Esophagus squamous epithelium (tissue), 5 donors: Measurements from ENCODE around the gene SYNGR2. TPM values are rescaled to one million over a fixed set of nuclear protein-coding genes. Genes with fewer than 3 reads are reported as not detected.

Experiments
- DNase-seq: peaks from one replicate; lab custom pipeline; 2025; lab: John Stamatoyannopoulos, UW
- H3K27ac ChIP-seq, 4 donors: fragments of 200-600 bp; sonication (generic); one replicate each; pipeline ENCODE4 v1.5.1; 2016 to 2019; ENCODE audit warnings: mild to moderate bottlenecking in 1 of 4
- H3K27me3 ChIP-seq, 4 donors: fragments of 200-600 bp; sonication (generic); 1 replicate in 3 of 4; 2 replicates in 1 of 4; pipeline versions ENCODE4 v1.5.1 to v1.6.0; 2017 to 2021; ENCODE audit warnings: antibody characterized with exemption in 1 of 4
- H3K36me3 ChIP-seq, 3 donors: fragments of 200-600 bp; sonication (generic); one replicate each; pipeline ENCODE4 v1.5.1; 2016 to 2019
- H3K4me1 ChIP-seq, 3 donors: fragments of 200-600 bp; sonication (generic); one replicate each; pipeline ENCODE4 v1.5.1; 2017 to 2019
- H3K4me3 ChIP-seq, 4 donors: fragments of 200-600 bp; sonication (generic); 1 replicate in 3 of 4; 2 replicates in 1 of 4; pipeline ENCODE4 v1.5.1; 2016 to 2019; ENCODE audit warnings: mild to moderate bottlenecking in 2 of 4, moderate library complexity in 1 of 4
- H3K9me3 ChIP-seq, 3 donors: fragments of 200-600 bp; sonication (generic); one replicate each; pipeline ENCODE4 v1.5.1; 2016 to 2019
- POLR2A ChIP-seq, 4 donors: fragments of 450-650 bp; IDR thresholded peaks; one replicate each; pipeline ENCODE4 v1.6.1; 2017; ENCODE audit warnings: antibody characterized with exemption in 4 of 4, mild to moderate bottlenecking in 4 of 4, moderate library complexity in 3 of 4
- WGBS, 2 donors: methylation state at CpG; one replicate each; pipeline ENCODE4 v1.1.5; 2018; 5-methylcytosine and 5-hydroxymethylcytosine counted together
- intact Hi-C: fragments of 100-400 bp; cut with DNase I; formaldehyde crosslinking; loops from one replicate; pipeline ENCODE4 v1.15.0; 2022
- total RNA-seq, 4 donors: library from RNA; depleted of rRNA; stranded (reverse); fragments of >200 nt; gene quantifications; one replicate each; pipeline ENCODE4 v1.1.0, GENCODE V29; 2016
- TF ChIP-seq, protein P1 (sequence below), 6 experiments: fragments of 450-650 bp in 4 of 6; fragments of 200-600 bp in 2 of 6; sonication (generic) in 2 of 6; IDR thresholded peaks; one replicate each; pipeline ENCODE4 v1.5.1; 2016 to 2019; ENCODE audit warnings: antibody characterized with exemption in 6 of 6, mild to moderate bottlenecking in 4 of 6, moderate library complexity in 4 of 6
- donor health status: DM: yes; HTN: yes; CAD: no.

SYNGR2 gene
- total RNA-seq, 4 donors from 2014 or later, result 41.2 to 93.9 (median 75.7) TPM

DNA sequence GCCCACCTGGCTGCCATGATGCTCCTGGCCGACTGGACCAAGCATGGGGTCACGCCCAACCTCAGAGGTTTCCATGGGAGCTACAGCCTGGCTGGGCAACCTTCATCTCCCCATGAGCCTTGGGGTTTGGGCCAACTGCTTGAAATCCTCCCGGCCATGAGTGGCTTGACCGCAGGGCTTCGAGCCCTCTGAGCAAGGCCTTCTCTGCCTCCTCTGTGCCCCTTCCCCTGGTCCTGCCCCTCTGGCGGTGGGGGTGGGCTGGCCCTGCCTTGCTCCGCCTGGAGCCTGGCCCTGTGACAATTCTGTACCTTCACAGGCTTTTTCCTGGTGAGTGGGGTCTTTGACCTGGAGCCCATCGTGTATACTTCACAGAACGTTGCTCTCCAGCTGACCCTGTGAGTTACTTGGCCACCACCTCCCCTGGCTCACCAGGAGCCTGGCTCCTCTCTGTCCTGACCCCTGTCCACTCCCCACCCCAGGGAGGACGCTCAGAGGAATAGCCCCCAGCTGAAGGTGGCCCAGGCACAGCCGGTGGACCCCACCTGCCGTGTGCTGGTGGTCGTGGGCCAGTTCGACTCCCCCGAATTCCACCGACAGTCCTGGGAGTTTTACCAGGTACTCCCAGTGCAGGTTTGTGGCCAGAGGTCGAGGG is 36.9 kb downstream of the SYNGR2 start:
- Histone ChIP-seq H3K4me1 (peaks cover 0 to 4% (median 0%) of the 10 kb centered on the region in 3 donors), H3K4me3 (no peak overlapping the region), H3K9me3 (no peaks in the 10 kb centered on the region), H3K27me3 (no peaks in the 10 kb centered on the region), H3K36me3 (peaks cover 5 to 56% (median 5%) of the 10 kb centered on the region in 3 donors), H3K27ac (no peak overlapping the region)
- DNase-seq, result no peak
- WGBS, 2 donors, result 97 to 100% methylated on average over 2 to 9 of the region's 17 CpGs
- intact Hi-C loops, result no loop called here
- TF ChIP-seq, protein P1, sequence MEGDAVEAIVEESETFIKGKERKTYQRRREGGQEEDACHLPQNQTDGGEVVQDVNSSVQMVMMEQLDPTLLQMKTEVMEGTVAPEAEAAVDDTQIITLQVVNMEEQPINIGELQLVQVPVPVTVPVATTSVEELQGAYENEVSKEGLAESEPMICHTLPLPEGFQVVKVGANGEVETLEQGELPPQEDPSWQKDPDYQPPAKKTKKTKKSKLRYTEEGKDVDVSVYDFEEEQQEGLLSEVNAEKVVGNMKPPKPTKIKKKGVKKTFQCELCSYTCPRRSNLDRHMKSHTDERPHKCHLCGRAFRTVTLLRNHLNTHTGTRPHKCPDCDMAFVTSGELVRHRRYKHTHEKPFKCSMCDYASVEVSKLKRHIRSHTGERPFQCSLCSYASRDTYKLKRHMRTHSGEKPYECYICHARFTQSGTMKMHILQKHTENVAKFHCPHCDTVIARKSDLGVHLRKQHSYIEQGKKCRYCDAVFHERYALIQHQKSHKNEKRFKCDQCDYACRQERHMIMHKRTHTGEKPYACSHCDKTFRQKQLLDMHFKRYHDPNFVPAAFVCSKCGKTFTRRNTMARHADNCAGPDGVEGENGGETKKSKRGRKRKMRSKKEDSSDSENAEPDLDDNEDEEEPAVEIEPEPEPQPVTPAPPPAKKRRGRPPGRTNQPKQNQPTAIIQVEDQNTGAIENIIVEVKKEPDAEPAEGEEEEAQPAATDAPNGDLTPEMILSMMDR (IDR thresholded peaks at IDR 0.05), result no peak
- TF ChIP-seq POLR2A (IDR thresholded peaks at IDR 0.05), result no peak

- no peaks in the 10 kb centered on the region for H3K4me1 ChIP-seq
- DNase-seq, result no peak
- H3K4me3 ChIP-seq, result no peak overlapping the region
- no peaks in the 10 kb centered on the region for H3K27me3 ChIP-seq
- H3K9me3 ChIP-seq, result no peaks in the 10 kb centered on the region
- 70 to 78% methylated on average over 7 of the region's 7 CpGs for WGBS, 2 donors
- H3K36me3 ChIP-seq, result peaks cover 5 to 56% (median 5%) of the 10 kb centered on the region in 3 donors
- intact Hi-C loops, result no loop called here
- no peak overlapping the region for H3K27ac ChIP-seq
- TF ChIP-seq, protein P1 (IDR thresholded peaks at IDR 0.05), result no peak
Measured at GRCh38 chr17:78206298-78206697, 37.9 kb downstream of the SYNGR2 start.

- Histone ChIP-seq H3K27ac (no peak overlapping the region), H3K4me1 (peaks cover 0 to 2% (median 0%) of the 10 kb centered on the region in 3 donors), H3K27me3 (no peaks in the 10 kb centered on the region), H3K9me3 (no peaks in the 10 kb centered on the region), H3K4me3 (no peak overlapping the region), H3K36me3 (peaks cover 5 to 34% (median 5%) of the 10 kb centered on the region in 3 donors)
- TF ChIP-seq, protein P1 (IDR thresholded peaks at IDR 0.05), result no peak
- no peak for TF ChIP-seq POLR2A (IDR thresholded peaks at IDR 0.05)
- 69 to 70% methylated on average over 3 of the region's 3 CpGs for WGBS, 2 donors
- intact Hi-C loops, result no loop called here
- DNase-seq, result no peak
Measured at GRCh38 chr17:78208486-78208885, 40.1 kb downstream of the SYNGR2 start.

GRCh38 chr17:78210111-78210510 is 41.7 kb downstream of the SYNGR2 start:
- H3K4me1 ChIP-seq, result peaks cover 9 to 18% (median 10%) of the 10 kb centered on the region in 3 donors
- no peak for DNase-seq
- 70 to 79% methylated on average over 6 to 9 of the region's 10 CpGs for WGBS, 2 donors
- H3K4me3 ChIP-seq, result no peak overlapping the region
- TF ChIP-seq, protein P1 (IDR thresholded peaks at IDR 0.05), result no peak
- TF ChIP-seq POLR2A (IDR thresholded peaks at IDR 0.05), result no peak
- peaks cover 0 to 17% (median 3%) of the 10 kb centered on the region in 3 donors for H3K36me3 ChIP-seq
- intact Hi-C loops, result no loop called here
- no peaks in the 10 kb centered on the region for H3K27me3 ChIP-seq
- no peak overlapping the region for H3K27ac ChIP-seq
- H3K9me3 ChIP-seq, result no peaks in the 10 kb centered on the region

DNA sequence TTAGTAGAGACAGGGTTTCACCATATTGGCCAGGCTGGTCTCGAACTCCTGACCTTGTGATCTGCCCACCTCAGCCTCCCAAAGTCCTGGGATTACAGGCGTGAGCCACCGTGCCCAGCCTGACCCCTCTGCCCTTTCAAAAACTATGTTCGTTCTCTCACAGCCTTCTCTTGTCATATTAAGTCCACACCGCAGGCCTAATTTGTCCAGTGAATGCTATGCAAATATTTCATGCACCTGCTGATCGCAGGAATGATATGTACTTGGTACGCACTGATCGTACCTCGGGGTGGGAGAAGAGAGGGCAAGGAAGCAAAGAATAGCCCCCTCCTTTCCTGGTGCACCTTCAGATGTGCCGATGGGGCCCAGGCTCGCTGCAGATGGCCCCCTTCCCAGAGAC is 42.7 kb downstream of the SYNGR2 start:
- H3K4me1 ChIP-seq, result peaks cover 9 to 25% (median 10%) of the 10 kb centered on the region in 3 donors
- H3K27me3 ChIP-seq, result no peaks in the 10 kb centered on the region
- no peak for DNase-seq
- H3K9me3 ChIP-seq, result no peaks in the 10 kb centered on the region
- H3K4me3 ChIP-seq, result no peak overlapping the region
- TF ChIP-seq POLR2A (IDR thresholded peaks at IDR 0.05), result no peak
- TF ChIP-seq, protein P1 (IDR thresholded peaks at IDR 0.05), result no peak
- intact Hi-C loops, result no loop called here
- WGBS, 2 donors, result 74 to 82% methylated on average over 11 of the region's 11 CpGs
- H3K36me3 ChIP-seq, result peaks cover 0 to 8% (median 0%) of the 10 kb centered on the region in 3 donors
- no peak overlapping the region for H3K27ac ChIP-seq
